NCI-H1436 (cell line): ENCODE results near the gene PTPRD.
A peak's percentile ranks its signal among the peaks of the same experiment; 100 is the strongest.

ENCODE experiments used
- DNase-seq: peaks from one replicate; lab custom pipeline; 2025; lab: John Stamatoyannopoulos, UW

PTPRD gene

GRCh38 chr9:10268531-10269485, 344.0 kb downstream of the PTPRD start:
- peak; percentile 64 for DNase-seq

GRCh38 chr9:10265153-10265631, 347.6 kb downstream of the PTPRD start:
- DNase-seq, result no peak

DNA sequence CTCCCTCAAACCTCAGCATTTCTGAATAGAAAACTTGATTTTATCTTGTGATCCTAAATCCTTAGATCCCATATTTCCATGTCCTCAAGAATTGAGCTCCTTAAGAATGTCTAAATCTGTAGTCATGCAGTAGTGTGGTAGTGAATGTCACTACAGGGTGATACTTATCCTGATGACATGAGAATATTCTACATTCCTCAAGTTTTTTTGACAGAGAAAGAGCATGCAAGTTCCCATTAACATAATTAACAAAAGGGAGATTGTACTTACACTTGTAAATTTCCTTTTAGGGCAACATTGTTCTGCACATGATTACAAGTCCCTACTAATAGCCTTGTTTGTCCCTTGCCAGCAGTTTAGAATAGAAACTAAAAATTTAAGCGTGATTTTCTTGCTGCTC, 352.3 kb downstream of the PTPRD start:
- DNase-seq, result no peak

- no peak for DNase-seq
Observed at GRCh38 chr9:10259668-10260067, 353.1 kb downstream of the PTPRD start.

DNA sequence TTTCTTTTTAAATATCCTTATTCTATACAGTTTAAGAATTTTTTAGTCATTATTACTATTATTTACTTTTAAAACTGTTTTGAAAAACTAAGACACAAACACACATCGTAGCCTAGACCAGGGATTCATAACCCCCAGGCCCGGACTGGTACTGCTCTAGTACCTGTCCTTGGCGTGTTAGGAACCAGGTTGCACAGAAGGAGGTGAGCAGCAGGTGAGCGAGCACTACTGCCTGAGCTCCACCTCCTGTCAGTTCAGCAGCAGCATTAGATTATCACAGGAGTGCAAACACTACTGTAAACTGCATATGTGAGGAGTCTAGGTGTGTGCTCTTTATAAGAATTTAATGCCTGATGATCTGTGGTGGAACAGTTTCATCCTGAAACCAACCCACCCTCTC, 357.0 kb downstream of the PTPRD start:
- no peak for DNase-seq

- DNase-seq, result no peak
Observed at GRCh38 chr9:10254338-10254737, 358.5 kb downstream of the PTPRD start.

DNA sequence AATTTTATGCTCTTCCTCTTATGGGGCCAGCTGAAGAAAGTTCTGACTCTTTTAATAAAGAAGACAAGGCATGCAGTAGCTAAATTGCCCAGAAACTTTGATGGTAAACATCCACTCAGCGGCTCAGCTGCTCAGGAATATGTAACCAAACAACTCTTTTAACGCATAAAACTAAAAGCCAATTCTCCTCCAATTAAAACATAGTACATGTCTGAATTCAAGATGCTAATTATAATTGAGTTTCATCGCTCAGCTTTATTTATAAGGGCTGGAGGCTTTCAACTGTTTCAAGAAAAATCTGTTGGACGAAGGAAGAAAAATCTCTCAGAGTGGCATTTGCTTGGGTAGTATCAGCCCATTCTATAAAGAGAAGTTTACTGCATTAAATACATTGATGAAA, 359.5 kb downstream of the PTPRD start:
- DNase-seq, result no peak

- no peak for DNase-seq
Observed at GRCh38 chr9:10252174-10252573, 360.6 kb downstream of the PTPRD start.

- DNase-seq, result no peak
Observed at GRCh38 chr9:10251490-10251889, 361.3 kb downstream of the PTPRD start.

GRCh38 chr9:10250219-10250618, 362.6 kb downstream of the PTPRD start:
- DNase-seq, result no peak

GRCh38 chr9:10248890-10249289, 363.9 kb downstream of the PTPRD start:
- no peak for DNase-seq

- no peak for DNase-seq
Observed at GRCh38 chr9:10242255-10242654, 370.5 kb downstream of the PTPRD start.

- no peak for DNase-seq
Observed at GRCh38 chr9:10238087-10238486, 374.7 kb downstream of the PTPRD start.

DNA sequence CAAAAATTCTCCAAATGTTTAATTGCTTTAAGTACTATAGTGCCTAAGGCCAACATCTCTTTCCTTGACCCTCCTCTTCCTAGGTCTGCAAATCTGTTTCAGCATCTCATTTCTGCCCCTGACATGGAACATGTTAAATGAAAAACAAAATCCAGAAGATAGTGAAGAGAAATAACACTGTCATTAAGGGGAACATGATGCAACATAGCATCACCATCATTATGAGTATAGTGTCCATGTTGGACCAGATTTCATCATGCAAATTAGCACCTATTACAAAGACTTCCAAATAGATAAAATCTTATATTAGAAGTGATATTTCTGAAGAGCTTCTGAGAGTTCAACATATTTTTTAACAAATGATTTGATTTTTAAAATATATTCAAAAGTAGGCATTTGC, 375.2 kb downstream of the PTPRD start:
- DNase-seq, result no peak

DNA sequence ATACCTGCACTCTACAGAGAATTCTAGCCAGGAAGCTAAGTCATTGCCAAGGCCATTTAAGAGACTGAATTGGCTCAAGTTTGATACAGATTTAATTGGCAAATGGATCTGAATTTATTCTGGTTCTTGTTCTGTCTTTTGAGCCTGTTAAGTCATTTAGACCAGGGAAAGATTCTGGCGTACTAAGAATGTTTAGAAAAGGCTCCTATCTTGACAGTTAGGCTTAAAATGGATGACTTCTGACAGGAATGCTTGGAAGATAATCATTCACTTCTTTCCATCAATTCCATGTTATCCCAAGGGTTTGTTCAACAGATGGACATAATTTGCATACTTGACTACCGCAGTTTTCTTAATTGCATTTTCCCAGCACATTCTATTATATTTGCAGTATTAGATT, 376.6 kb downstream of the PTPRD start:
- DNase-seq, result no peak

DNA sequence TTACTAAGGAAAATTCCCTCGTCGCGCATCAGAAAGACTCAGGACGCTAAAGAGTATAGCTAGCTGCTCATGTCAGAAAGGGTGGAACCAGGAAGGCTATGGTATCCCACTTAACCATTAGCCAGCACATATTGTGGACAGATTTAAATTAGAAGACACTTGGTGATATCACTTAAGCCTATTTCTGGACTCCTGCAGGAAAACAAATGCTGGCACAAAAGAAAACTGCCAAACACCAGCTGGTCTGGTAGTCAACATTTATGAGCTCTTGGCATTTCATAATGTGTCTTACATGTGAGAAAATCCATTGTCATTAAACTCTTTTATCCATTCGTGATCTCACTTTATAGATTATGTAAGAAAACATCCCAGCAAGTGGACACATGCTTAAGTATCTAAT, 377.4 kb downstream of the PTPRD start:
- DNase-seq, result no peak

- no peak for DNase-seq
Observed at GRCh38 chr9:10232352-10232930, 380.4 kb downstream of the PTPRD start.

DNA sequence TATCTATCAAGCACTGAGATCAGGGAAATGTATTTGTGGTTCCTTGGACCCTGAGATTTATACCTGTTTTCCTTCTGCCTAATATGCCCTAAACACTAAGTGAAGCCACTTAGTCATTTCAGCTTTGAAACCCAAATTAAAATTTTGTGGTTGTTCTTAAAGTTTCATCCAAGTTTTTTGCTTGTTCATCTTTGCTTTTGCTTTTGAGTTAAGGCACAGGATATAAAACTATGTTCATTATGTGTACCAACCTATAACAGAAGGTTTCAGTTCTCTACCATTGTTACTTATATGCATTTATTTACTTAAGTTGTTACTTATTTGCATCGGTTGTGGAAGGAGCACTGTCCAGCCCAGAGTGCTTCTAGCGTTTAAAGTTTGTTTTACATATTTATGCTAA, 382.3 kb downstream of the PTPRD start:
- no peak for DNase-seq

- no peak for DNase-seq
Observed at GRCh38 chr9:10228082-10228481, 384.7 kb downstream of the PTPRD start.

DNA sequence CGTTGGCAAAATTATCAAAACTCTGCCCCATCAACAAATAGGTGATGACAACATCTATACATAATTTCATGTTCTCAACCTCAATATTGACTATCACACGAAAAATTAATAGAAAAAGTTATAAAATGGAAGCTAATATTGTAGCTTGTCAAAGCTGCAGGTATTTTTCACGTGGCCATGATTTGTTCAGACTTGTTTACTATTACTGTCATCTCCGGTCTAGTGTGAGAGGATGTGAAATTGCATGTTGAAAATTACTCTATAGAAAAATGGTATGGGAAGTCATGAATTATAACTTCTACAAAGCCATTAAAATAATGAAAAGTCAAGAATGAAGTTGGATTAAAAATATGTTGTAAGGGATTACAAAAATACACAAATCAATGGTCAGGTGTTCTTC, 385.8 kb downstream of the PTPRD start:
- no peak for DNase-seq

DNA sequence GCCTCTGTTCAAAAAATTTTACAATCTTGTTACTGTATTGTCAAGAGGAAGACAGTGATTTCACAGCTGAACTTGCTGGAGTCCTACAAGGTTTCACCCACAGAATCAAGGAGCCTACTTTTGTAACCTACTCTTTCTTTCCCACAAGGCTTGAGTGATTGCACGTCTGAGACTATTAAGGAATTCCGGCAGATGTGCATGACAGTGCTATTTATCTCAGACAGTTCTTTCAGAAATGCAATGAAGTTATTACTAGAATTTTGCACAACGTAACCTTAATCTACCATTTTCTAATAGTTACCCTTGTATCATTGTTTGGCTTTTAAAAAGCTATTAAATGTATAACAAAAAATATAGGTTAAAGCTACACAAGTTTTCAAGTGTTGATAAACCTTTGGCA, 400.1 kb downstream of the PTPRD start:
- no peak for DNase-seq

GRCh38 chr9:10208691-10209069, 404.1 kb downstream of the PTPRD start:
- no peak for DNase-seq

GRCh38 chr9:10204276-10204675, 408.5 kb downstream of the PTPRD start:
- DNase-seq, result no peak

- DNase-seq, result peak; percentile 31
Observed at GRCh38 chr9:10173561-10173960, 439.2 kb downstream of the PTPRD start.
